Measurements from ENCODE around the gene SMS. TPM values are rescaled to one million over a fixed set of nuclear protein-coding genes. Genes with fewer than 3 reads are reported as not detected.

Gene SMS
- total RNA-seq, 1 donor from 2014 or later, result 96.5 TPM

DNA sequence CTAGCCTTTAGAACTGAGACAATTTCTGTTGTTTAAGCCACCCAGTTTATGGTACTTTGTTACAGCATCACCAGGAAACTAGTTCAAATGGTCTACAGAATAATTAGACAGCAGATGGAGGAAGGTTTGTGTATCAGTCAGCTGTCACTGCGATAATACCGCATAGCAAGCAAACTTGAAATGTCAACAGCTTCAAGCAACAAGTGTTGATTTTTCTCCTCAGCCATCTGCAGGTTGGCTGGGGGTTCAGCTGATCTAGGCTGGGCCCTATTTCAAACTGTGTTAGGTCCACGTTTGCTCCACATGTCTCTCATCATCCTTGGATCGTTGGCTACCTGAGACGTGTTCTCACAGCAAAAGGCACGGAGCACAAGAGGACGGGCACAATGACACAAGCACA is 72.4 kb downstream of the SMS start:
- no peaks in the 10 kb centered on the region for H3K27me3 Mint-ChIP-seq (ENCODE audit: unreplicated experiment)
- no peak overlapping the region for H3K27ac Mint-ChIP-seq (ENCODE audit: unreplicated experiment)
- no peak for TF ChIP-seq CTCF (IDR thresholded peaks at IDR 0.05; ENCODE audit: partially characterized antibody, unreplicated experiment)

DNA sequence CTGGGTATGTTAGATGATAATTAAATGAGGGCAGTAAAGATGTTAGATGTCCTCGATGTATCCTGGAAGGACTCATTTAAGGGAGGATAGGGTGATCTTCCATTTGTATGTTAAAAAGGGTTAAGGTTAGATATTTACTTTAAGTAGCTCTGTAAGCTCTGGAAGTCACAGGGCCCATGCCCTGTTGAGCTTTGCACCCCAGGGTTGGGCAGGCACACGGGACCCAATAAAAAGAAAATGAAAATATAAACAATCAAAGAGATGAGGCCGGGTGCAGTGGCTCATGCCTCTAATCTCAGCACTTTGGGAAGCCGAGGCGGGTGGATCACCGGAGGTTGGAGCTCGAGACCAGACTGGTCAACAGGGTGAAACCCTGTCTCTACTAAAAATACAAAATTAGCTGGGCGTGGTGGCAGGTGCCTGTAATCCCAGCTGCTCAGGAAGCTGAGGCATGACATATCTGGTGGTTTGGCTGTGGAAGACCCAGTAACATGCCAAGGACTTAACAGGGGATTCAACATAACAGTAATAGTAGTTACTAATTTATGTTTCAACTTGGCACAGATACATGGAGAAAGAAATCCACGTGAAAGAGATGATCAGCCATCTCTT is 74.7 kb downstream of the SMS start:
- TF ChIP-seq CTCF (IDR thresholded peaks at IDR 0.05; ENCODE audit: partially characterized antibody, unreplicated experiment), result no peak
- Mint-ChIP-seq H3K27ac (ENCODE audit: unreplicated experiment) (no peak overlapping the region), H3K4me1 (ENCODE audit: low read depth, unreplicated experiment) (no peaks in the 10 kb centered on the region), H3K27me3 (ENCODE audit: unreplicated experiment) (no peaks in the 10 kb centered on the region), H3K9me3 (ENCODE audit: unreplicated experiment) (peaks cover 3% of the 10 kb centered on the region), H3K4me3 (ENCODE audit: unreplicated experiment) (no peak overlapping the region), H3K36me3 (ENCODE audit: unreplicated experiment) (peaks cover 2% of the 10 kb centered on the region)
- DNase-seq, result no peak

More for the DNA sequence above, 72.4 kb downstream of the SMS start:
- H3K4me1 Mint-ChIP-seq (ENCODE audit: low read depth, unreplicated experiment), result peaks cover 2% of the 10 kb centered on the region
- peaks cover 6% of the 10 kb centered on the region for H3K36me3 Mint-ChIP-seq (ENCODE audit: unreplicated experiment)
- DNase-seq, result no peak
- H3K4me3 Mint-ChIP-seq (ENCODE audit: unreplicated experiment), result no peak overlapping the region
- H3K9me3 Mint-ChIP-seq (ENCODE audit: unreplicated experiment), result peaks cover 7% of the 10 kb centered on the region

GRCh38 chrX:22021751-22022324 is 81.3 kb downstream of the SMS start:
- H3K9me3 Mint-ChIP-seq (ENCODE audit: unreplicated experiment), result no peaks in the 10 kb centered on the region
- peak; percentile 15 for DNase-seq
- no peak for TF ChIP-seq CTCF (IDR thresholded peaks at IDR 0.05; ENCODE audit: partially characterized antibody, unreplicated experiment)
- H3K4me3 Mint-ChIP-seq (ENCODE audit: unreplicated experiment), result no peak overlapping the region
- peaks cover 3% of the 10 kb centered on the region for H3K4me1 Mint-ChIP-seq (ENCODE audit: low read depth, unreplicated experiment)
- H3K27me3 Mint-ChIP-seq (ENCODE audit: unreplicated experiment), result peaks cover 2% of the 10 kb centered on the region
- H3K36me3 Mint-ChIP-seq (ENCODE audit: unreplicated experiment), result no peaks in the 10 kb centered on the region
- H3K27ac Mint-ChIP-seq (ENCODE audit: unreplicated experiment), result peak overlapping the region; percentile 66

DNA sequence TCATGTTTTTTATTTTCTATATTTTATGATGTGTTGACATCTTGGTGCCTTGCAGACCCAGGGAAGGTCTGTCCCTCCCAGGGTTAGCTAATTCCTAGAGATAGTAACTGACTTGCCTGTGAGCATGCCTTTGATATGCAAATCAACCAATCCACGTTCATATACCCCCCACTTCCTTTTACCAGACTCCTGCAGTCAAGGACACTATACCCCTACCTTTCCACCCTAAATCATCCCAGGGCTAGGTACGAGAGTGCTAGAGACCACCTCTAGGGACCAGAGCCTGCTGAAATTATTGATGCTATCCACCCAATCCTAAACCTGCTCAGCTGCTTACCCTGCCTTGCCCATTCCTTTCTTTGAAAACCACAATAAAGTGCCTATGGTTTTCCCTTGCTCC is 84.1 kb downstream of the SMS start:
- Mint-ChIP-seq H3K4me1 (ENCODE audit: low read depth, unreplicated experiment) (peaks cover 5% of the 10 kb centered on the region), H3K36me3 (ENCODE audit: unreplicated experiment) (no peaks in the 10 kb centered on the region), H3K27ac (ENCODE audit: unreplicated experiment) (no peak overlapping the region), H3K27me3 (ENCODE audit: unreplicated experiment) (peaks cover 2% of the 10 kb centered on the region), H3K9me3 (ENCODE audit: unreplicated experiment) (peaks cover 2% of the 10 kb centered on the region), H3K4me3 (ENCODE audit: unreplicated experiment) (no peak overlapping the region)
- DNase-seq, result no peak
- no peak for TF ChIP-seq CTCF (IDR thresholded peaks at IDR 0.05; ENCODE audit: partially characterized antibody, unreplicated experiment)

DNA sequence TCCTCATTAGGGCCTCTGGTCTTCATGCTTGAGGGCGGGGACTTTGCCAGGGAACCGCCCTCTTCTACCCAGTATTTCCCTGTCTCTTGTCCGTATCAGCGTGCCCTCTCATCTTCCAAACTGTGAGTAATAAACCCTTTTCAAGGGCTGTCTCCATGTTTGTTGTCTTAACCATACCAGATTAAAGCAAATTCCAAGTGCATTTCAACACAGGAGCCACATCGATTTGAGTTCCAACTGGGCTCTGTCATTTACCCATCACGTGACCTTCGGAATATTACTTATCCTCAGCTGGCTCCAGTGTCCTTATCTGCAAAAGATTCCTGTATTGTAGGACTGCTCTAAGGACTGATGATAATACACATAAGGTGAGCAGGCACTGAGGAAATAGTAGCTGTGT is 85.2 kb downstream of the SMS start:
- Mint-ChIP-seq H3K27ac (ENCODE audit: unreplicated experiment) (no peak overlapping the region), H3K9me3 (ENCODE audit: unreplicated experiment) (peaks cover 2% of the 10 kb centered on the region), H3K4me1 (ENCODE audit: low read depth, unreplicated experiment) (peaks cover 5% of the 10 kb centered on the region)

More for the DNA sequence above, 85.2 kb downstream of the SMS start:
- Mint-ChIP-seq H3K27me3 (ENCODE audit: unreplicated experiment) (peaks cover 2% of the 10 kb centered on the region), H3K36me3 (ENCODE audit: unreplicated experiment) (no peaks in the 10 kb centered on the region), H3K4me3 (ENCODE audit: unreplicated experiment) (no peak overlapping the region)
- no peak for DNase-seq
- TF ChIP-seq CTCF (IDR thresholded peaks at IDR 0.05; ENCODE audit: partially characterized antibody, unreplicated experiment), result no peak

Measured in glutamatergic neuron (in vitro differentiated cells).